GM12865 (cell line): ENCODE measurements around the gene IFT88.

Source experiments
- DNase-seq: peaks from one replicate; pipeline ENCODE4 v3.0.0; 2010; ENCODE audit warnings: low read depth
- H3K4me3 ChIP-seq: 2 replicates; pipeline ENCODE4 v1.5.1; 2011; ENCODE audit warnings: mild to moderate bottlenecking, low read depth, low read length, control low read depth
- TF ChIP-seq, protein P1 (sequence below): IDR thresholded peaks from 2 replicates; pipeline ENCODE4 v1.5.1; 2011; ENCODE audit warnings: low read length, control low read depth, low read depth, inconsistent platforms; ENCODE audit not compliant: insufficient read depth; ENCODE audit errors: missing control alignments

Gene IFT88

DNA sequence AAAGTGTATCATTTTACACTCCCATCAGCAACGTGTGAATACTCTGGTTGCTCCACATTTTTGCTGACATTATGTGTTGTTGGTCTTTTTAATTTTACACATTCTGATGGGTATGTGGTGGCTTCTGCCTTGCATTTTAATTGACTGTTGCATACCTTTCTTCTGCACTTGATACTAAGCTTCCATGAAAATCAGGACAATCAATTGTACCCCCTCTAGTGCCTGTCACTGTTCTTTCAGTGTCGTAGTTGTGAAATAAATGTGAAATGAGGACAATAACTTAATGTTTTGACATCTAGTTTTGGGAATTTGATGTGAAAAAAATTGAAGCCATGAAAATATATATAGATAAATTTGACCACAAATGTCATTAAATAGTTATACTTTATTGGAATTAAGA lies 6.7 kb downstream of the IFT88 start:
- TF ChIP-seq, protein P1, sequence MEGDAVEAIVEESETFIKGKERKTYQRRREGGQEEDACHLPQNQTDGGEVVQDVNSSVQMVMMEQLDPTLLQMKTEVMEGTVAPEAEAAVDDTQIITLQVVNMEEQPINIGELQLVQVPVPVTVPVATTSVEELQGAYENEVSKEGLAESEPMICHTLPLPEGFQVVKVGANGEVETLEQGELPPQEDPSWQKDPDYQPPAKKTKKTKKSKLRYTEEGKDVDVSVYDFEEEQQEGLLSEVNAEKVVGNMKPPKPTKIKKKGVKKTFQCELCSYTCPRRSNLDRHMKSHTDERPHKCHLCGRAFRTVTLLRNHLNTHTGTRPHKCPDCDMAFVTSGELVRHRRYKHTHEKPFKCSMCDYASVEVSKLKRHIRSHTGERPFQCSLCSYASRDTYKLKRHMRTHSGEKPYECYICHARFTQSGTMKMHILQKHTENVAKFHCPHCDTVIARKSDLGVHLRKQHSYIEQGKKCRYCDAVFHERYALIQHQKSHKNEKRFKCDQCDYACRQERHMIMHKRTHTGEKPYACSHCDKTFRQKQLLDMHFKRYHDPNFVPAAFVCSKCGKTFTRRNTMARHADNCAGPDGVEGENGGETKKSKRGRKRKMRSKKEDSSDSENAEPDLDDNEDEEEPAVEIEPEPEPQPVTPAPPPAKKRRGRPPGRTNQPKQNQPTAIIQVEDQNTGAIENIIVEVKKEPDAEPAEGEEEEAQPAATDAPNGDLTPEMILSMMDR, result no peak
- no peak for DNase-seq
- H3K4me3 ChIP-seq, result no peak overlapping the region

DNA sequence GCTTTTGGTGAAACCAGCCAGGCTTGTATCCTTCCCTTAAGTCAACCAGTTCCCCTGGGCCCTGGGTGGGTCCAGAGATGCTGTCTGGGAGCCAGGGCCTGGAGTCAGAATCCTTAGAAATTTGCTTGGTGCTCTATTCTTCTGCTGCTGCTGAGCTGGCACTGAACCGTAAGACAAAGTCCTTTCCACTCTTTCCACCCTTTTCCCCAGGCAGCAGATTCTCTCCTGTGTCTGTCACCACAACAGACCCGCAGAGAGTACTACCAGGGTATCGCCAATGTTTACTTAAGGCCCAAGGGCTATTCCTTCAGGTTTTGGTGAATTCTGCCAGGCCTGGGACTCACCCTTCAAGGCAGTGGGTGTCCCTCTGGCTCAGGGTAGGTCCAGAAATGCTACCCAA lies 12.2 kb downstream of the IFT88 start:
- TF ChIP-seq, protein P1, result no peak
- DNase-seq, result no peak
- H3K4me3 ChIP-seq, result no peak overlapping the region

DNA sequence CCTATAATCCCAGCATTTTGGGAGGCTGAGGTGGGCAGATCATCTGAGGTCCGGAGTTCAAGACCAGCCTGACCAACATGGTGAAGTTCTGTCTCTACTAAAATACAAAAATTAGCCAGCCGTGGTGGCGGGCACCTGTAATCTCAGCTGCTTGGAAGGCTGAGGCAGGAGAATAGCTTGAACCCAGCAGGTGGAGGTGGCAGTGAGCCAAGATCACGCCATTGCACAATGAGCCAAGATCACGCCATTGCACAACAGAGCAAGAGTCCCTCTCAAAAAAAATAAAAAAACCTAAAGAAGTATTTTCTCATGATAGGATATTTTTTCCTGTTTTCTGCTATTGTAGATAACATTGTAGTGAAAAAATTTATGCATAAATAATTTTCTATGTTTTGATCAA lies 13.3 kb downstream of the IFT88 start:
- DNase-seq, result no peak
- TF ChIP-seq, protein P1, result no peak
- H3K4me3 ChIP-seq, result no peak overlapping the region

DNA sequence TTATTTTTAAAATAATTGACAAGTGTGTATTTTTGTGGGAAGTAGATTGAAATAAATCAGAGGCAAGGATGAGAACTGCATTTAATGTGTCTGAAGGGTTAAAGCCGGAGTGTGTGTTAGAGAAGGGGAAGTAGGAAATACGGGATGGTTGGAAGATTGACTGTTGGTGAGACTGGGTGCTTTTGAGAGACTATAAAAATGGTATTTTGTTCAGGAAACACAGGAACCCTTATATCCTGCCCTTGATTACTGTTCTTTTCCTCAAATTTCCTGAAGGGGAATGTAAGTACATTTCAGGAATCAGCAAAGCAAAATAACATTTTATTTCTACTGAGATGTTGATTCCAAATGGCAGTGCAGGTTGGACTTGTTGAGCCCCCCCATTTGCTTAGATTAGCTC lies 15.1 kb downstream of the IFT88 start:
- TF ChIP-seq, protein P1, result no peak
- no peak for DNase-seq
- H3K4me3 ChIP-seq, result no peak overlapping the region

DNA sequence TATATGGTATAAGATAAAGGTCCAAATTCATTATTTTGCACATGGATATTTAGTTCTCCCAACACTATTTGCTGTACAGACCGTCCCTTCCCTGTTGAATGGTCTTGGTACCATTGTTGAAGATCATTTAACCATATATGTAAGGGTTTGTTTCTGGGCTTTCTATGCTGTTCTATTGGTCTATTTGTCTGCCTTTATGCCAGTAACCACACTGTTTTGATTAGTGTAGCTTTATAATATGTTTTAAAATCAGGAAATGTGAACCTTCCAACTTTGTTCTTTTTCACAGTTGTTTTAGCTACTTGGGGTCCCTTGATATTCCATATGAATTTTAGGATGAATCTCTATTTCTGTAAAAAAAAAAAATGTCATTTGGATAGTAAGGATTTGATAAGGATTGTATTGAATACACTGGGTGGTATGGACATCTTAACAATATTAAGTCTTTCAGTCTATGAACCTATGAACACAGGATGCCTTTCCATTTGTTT lies 16.9 kb downstream of the IFT88 start:
- TF ChIP-seq, protein P1, result no peak
- no peak overlapping the region for H3K4me3 ChIP-seq
- no peak for DNase-seq

DNA sequence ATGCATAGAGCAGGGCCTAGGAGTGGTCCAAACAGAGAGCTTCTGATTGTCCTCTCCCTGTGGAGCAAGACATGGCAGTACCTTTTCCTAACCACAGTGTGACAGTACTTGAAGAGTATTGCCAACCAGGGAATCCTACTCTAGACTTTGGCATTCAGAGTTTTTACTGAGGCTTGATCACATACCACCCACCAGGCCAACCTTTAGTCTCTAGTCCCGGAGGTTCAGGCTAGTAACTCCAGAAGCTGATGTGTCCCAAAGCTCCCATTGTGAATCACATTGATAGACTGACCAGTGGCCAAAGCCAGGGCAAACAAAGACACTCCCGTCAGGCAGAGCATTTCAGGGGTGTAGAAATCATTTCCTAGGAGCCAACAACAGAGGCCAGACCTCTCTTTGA lies 18.4 kb downstream of the IFT88 start:
- H3K4me3 ChIP-seq, result no peak overlapping the region
- TF ChIP-seq, protein P1, result no peak
- DNase-seq, result no peak

DNA sequence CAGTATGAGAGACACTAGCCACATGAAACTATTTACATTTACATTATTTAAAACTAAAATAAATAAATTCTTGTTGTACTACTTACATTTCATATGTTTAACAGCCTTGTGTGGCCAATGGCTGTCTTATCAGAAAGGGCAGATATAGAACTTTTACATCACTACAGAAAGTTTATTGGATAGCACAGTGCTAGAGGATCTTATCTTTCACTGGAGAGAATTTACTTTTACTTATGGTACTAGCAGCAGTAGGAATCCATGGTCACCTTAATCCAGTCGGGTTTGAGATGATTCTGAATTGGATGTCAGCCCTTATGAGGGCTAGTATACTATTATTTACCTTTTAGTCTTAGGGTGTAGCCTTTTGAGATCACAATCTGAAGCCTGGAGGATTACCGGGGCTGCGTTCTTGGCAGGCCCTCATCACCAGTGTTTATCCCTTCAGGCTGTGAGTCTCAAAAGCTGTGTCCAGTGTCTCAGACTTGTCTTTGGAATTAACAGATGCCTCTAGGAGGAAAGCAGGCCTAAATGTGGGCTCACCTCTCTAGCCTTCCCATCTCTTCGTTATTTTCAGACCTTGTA lies 21.7 kb downstream of the IFT88 start:
- no peak overlapping the region for H3K4me3 ChIP-seq
- TF ChIP-seq, protein P1, result no peak
- no peak for DNase-seq
